IMR-90 (cell line): ENCODE measurements around the gene F12. TPM values are rescaled to one million over a fixed set of nuclear protein-coding genes. Genes with fewer than 3 reads are reported as not detected.

Experiments used
- FOS ChIP-seq: fragments of 150-350 bp; IDR thresholded peaks from 2 replicates; pipeline ENCODE4 v1.6.1; 2016; ENCODE audit warnings: low read depth, low read length
- MXI1 ChIP-seq: IDR thresholded peaks from 2 replicates; pipeline ENCODE4 v1.6.1; 2012; ENCODE audit warnings: low read depth, mild to moderate bottlenecking, low read length, moderate library complexity, borderline replicate concordance
- polyA plus RNA-seq, 3 experiments: library from polyadenylated mRNA; depleted of rRNA; stranded (reverse); fragments of >200 nt; gene quantifications; 2 replicates each; pipeline ENCODE4 v1.2.3, GENCODE V29; 2012; ENCODE audit warnings: low replicate concordance in 1 of 3
- total RNA-seq: library from RNA; depleted of rRNA; stranded (reverse); fragments of >200 nt; gene quantifications from 2 replicates; pipeline ENCODE4 v1.2.3, GENCODE V29; 2012
- TF ChIP-seq, protein P1 (sequence below): fragments of 150-350 bp; IDR thresholded peaks from 2 replicates; pipeline ENCODE4 v1.6.1; 2017; ENCODE audit warnings: mild to moderate bottlenecking, antibody characterized with exemption, low read length, low read depth

The F12 gene
- total and polyA plus RNA-seq, 2 of the 4 experiments (the other 2 are of a cell fraction): 0.36 to 1.2 TPM

DNA sequence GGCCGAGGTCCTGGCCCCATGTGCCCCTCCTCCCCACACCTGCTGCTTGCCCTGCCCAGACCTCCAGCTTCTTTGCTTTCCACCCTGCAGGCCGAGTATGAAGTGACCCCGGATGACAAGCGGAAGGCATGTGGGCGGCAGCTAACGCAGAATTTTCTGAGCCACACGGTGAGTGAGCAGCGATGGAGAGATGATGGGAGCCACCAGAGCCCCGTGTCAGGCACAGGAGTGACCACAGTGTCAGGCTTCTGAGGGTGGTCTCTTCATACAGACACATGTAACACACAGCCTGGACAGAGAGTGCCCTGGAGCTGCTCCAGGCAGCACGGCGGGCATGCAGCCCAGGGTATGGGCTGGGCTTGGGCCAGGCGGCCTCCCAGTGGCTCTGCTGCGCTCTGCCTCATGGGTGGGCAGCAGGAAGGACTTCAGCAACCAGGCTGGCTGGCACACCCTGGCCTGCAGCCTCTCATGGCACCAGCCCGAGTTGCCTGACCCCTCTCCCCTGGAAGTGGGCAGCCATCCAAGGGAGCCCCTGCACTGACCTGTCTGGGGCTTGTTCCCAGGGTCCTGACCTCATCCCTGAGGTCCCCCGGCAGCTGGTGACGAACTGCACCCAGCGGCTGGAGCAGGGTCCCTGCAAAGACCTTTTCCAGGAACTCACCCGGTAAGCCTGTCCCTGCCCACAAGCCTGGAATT, 22.9 kb upstream of the F12 start (continued):
- TF ChIP-seq, protein P1, sequence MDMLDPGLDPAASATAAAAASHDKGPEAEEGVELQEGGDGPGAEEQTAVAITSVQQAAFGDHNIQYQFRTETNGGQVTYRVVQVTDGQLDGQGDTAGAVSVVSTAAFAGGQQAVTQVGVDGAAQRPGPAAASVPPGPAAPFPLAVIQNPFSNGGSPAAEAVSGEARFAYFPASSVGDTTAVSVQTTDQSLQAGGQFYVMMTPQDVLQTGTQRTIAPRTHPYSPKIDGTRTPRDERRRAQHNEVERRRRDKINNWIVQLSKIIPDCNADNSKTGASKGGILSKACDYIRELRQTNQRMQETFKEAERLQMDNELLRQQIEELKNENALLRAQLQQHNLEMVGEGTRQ: no peak
- TF ChIP-seq MXI1 (no peak), FOS (no peak)
